ENCODE measurements around the gene PDE6A.

DNA sequence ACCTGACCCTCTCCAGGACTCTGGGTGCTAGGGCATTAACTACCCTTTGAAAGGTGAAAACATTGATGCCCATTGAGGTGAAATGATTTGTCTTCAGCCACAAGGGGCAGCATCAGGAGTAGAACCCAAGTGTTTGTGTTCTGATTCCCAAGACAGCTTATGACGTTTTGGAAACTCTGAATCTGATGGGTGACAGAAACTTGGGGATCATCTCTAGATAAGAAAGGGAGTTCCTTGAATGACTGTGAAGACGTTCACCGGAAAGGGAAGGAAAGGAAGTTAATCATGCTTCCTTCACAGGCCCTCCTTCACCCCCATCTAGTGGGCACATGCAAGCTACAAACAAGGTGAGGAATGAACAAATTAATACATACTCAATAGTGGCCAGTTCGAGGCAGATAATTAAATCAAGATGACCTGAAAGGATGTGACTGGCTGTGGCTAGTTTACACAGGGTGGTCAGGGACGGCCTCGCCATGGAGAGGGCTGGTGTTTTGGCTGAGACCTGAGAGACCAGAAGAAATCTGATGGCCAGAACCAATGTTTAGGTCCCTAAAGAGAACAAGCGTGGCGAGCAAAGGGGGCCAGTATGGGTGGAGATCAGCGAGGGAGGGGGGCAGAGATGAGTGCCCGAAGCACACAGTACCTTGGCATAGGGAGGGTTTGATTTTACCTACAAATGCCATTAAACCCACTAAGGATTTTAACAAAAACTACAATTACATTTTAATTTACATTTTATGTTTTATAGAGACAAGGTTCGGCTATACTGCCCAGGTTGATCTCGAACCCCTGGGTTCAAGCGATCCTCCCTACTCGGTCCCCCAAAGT lies 15.0 kb upstream of the PDE6A start:
- TF ChIP-seq ARNTL (CRISPR knock-in tag; IDR thresholded peaks at IDR 0.05): no peak
- no peak for TF ChIP-seq USF2 (IDR thresholded peaks at IDR 0.05; ENCODE audit: low read depth, low read length)
- no peak for TF ChIP-seq USF2 (CRISPR knock-in tag; IDR thresholded peaks at IDR 0.05; ENCODE audit: borderline replicate concordance)
- TF ChIP-seq POLR2A (IDR thresholded peaks at IDR 0.05; ENCODE audit: insufficient read depth in 1 of 2, low read depth in 2 of 2, low read length in 2 of 2): no peak
- no peak for TF ChIP-seq ATAD3A (CRISPR knock-in tag; IDR thresholded peaks at IDR 0.05)
- no peak for TF ChIP-seq ZFP37 (CRISPR knock-in tag; IDR thresholded peaks at IDR 0.05; ENCODE audit: borderline replicate concordance)
- TF ChIP-seq CTCF (CRISPR knock-in tag; IDR thresholded peaks at IDR 0.05): peak; percentile 44
- TF ChIP-seq HDAC2 (CRISPR knock-in tag; IDR thresholded peaks at IDR 0.05): no peak
- TF ChIP-seq ARID5B (CRISPR knock-in tag; IDR thresholded peaks at IDR 0.05): no peak
- no peak for TF ChIP-seq ZNF180 (CRISPR knock-in tag; IDR thresholded peaks at IDR 0.05; ENCODE audit: borderline replicate concordance, low read depth)
- no peak for TF ChIP-seq ZNF556 (CRISPR knock-in tag; IDR thresholded peaks at IDR 0.05; ENCODE audit: borderline replicate concordance)
- TF ChIP-seq ATF1 (CRISPR knock-in tag; IDR thresholded peaks at IDR 0.05): no peak
- TF ChIP-seq TEF (CRISPR knock-in tag; IDR thresholded peaks at IDR 0.05): no peak
- TF ChIP-seq MED8 (CRISPR knock-in tag; IDR thresholded peaks at IDR 0.05; ENCODE audit: insufficient replicate concordance): no peak
